Tibial artery (tissue), 4 donors: Measurements from ENCODE around the gene CABS1.

Source experiments
- DNase-seq, 2 donors: peaks; one replicate each; pipeline ENCODE4 v3.0.0-alpha.2; 2019
- H3K27ac ChIP-seq, 2 donors: fragments of 200-600 bp; sonication (generic) in 1 of 2; 1 replicate in 1 of 2; 2 replicates in 1 of 2; pipeline ENCODE4 v1.5.1; 2018 to 2019; ENCODE audit warnings: mild to moderate bottlenecking in 1 of 2
- H3K27me3 ChIP-seq, 2 donors: fragments of 200-600 bp; sonication (generic) in 1 of 2; one replicate each; pipeline versions ENCODE4 v1.5.1 to v1.6.0; 2016 to 2019
- H3K36me3 ChIP-seq, 3 donors: fragments of 200-600 bp; sonication (generic) in 2 of 3; one replicate each; pipeline ENCODE4 v1.5.1; 2016 to 2019; ENCODE audit warnings: mild to moderate bottlenecking in 2 of 3
- H3K4me1 ChIP-seq, 4 donors: fragments of 200-600 bp; sonication (generic) in 2 of 4; 1 replicate in 3 of 4; 2 replicates in 1 of 4; pipeline ENCODE4 v1.5.1; 2016 to 2019
- H3K4me3 ChIP-seq, 2 donors: fragments of 200-600 bp; sonication (generic) in 1 of 2; 1 replicate in 1 of 2; 2 replicates in 1 of 2; pipeline ENCODE4 v1.5.1; 2018 to 2019; ENCODE audit warnings: mild to moderate bottlenecking in 2 of 2
- H3K9me3 ChIP-seq, 3 donors: fragments of 200-600 bp; sonication (generic) in 1 of 3; one replicate each; pipeline ENCODE4 v1.5.1; 2016 to 2019
- intact Hi-C: fragments of 100-400 bp; cut with DNase I; formaldehyde crosslinking; loops from one replicate; pipeline ENCODE4 v1.15.0; 2023; ENCODE audit warnings: low total_unique reads
- TF ChIP-seq, protein P1 (sequence below), 2 experiments: fragments of 200-600 bp in 1 of 2; fragments of 450-650 bp in 1 of 2; IDR thresholded peaks; one replicate each; pipeline ENCODE4 v1.5.1; 2017 to 2019; ENCODE audit warnings: antibody characterized with exemption in 2 of 2, mild to moderate bottlenecking in 1 of 2, moderate library complexity in 1 of 2

The CABS1 gene

DNA sequence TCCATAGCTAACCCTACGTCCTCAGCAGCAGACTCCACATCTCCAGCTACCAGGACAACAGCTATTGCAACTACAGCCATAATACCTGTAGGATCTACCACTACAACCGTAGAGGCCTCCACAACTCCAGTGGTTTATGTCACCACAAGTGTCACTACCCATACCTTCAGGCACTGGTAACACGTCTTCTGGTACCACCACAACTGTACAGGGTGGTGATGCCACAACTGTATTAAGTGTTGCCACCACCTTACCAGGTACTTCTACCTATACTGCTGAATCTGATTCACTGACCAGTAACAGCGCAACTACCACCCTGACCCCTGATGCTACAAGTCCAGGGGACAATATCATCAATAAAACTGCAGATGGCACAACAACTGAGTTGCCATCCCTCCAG is 34.6 kb upstream of the CABS1 start:
- H3K36me3 ChIP-seq = no peaks in the 10 kb centered on the region
- TF ChIP-seq, protein P1, sequence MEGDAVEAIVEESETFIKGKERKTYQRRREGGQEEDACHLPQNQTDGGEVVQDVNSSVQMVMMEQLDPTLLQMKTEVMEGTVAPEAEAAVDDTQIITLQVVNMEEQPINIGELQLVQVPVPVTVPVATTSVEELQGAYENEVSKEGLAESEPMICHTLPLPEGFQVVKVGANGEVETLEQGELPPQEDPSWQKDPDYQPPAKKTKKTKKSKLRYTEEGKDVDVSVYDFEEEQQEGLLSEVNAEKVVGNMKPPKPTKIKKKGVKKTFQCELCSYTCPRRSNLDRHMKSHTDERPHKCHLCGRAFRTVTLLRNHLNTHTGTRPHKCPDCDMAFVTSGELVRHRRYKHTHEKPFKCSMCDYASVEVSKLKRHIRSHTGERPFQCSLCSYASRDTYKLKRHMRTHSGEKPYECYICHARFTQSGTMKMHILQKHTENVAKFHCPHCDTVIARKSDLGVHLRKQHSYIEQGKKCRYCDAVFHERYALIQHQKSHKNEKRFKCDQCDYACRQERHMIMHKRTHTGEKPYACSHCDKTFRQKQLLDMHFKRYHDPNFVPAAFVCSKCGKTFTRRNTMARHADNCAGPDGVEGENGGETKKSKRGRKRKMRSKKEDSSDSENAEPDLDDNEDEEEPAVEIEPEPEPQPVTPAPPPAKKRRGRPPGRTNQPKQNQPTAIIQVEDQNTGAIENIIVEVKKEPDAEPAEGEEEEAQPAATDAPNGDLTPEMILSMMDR (IDR thresholded peaks at IDR 0.05) = no peak
- H3K27me3 ChIP-seq = no peaks in the 10 kb centered on the region
- intact Hi-C loops = no loop called here
- DNase-seq = no peak
- H3K4me3 ChIP-seq = no peak overlapping the region
- H3K9me3 ChIP-seq = no peaks in the 10 kb centered on the region
- peaks cover 0 to 19% (median 10%) of the 10 kb centered on the region in 4 donors for H3K4me1 ChIP-seq
- H3K27ac ChIP-seq = no peak overlapping the region

DNA sequence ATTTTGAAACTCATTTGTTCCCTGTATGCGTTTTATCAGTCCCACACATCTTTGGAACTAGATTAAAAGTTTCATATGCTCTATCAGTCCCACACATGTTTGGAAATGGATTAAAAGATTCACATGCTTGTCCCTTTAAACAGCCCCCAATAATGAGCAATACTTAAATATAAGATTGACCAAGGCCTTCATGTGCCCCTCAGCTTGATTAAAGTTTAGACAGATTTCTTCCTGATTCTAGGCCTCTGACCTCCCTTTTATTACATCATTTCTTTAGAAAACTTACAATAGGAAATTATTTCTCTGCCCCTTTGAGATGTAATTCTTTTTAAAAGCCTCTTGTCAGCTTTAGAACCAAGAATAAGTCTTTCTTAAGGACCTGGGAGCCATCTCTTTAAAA is 31.7 kb upstream of the CABS1 start:
- Histone ChIP-seq H3K27me3 (no peaks in the 10 kb centered on the region), H3K4me1 (peaks cover 0 to 3% (median 1%) of the 10 kb centered on the region in 4 donors), H3K4me3 (no peak overlapping the region), H3K36me3 (no peaks in the 10 kb centered on the region), H3K9me3 (no peaks in the 10 kb centered on the region), H3K27ac (no peak overlapping the region)
- TF ChIP-seq, protein P1 (IDR thresholded peaks at IDR 0.05) = no peak
- no peak for DNase-seq
- intact Hi-C loops = no loop called here

DNA sequence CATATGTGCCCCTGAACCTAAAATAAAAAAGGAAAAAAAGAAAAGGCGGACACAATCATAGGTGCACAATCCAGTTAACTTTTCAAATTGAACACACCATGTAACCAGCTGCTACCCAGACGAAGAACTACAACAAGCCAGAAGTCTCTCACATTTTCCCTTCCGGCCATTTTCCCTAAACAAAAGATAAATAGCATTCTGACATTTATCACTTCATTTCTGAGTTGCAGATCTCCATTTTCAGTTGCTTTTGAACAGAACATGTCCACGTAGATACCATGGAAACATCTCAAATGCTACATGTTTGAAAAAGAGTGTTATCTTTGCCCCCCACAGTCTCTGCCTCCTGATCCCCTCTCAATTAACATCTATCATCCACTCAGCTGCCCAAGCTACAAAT is 29.2 kb upstream of the CABS1 start:
- no peak for DNase-seq
- Histone ChIP-seq H3K27me3 (no peaks in the 10 kb centered on the region), H3K4me1 (no peaks in the 10 kb centered on the region), H3K4me3 (no peak overlapping the region), H3K9me3 (no peaks in the 10 kb centered on the region), H3K36me3 (no peaks in the 10 kb centered on the region), H3K27ac (no peak overlapping the region)
- TF ChIP-seq, protein P1 (IDR thresholded peaks at IDR 0.05) = no peak
- intact Hi-C loops = no loop called here

DNA sequence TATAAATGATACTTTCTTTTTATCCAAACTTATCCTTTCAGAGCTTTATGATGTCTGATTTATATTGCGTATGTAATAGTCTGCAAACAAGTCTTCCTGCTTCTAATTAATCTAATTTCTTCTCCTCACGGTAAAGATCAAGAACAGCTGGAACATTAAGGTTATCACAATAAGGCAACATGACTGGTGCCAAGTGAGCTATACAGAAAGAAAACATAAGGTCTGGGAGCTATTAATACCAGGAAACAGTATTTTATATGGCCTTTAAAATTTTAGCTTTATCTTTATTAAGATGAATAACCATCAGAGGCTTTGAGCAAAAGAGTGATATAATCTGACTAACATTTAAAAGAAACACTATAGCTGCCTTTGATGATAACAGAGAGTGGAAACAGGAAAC is 28.7 kb upstream of the CABS1 start:
- H3K4me1 ChIP-seq = no peaks in the 10 kb centered on the region
- TF ChIP-seq, protein P1 (IDR thresholded peaks at IDR 0.05) = no peak
- no peak overlapping the region for H3K27ac ChIP-seq
- intact Hi-C loops = no loop called here
- no peaks in the 10 kb centered on the region for H3K9me3 ChIP-seq
- DNase-seq = no peak
- no peaks in the 10 kb centered on the region for H3K36me3 ChIP-seq
- H3K27me3 ChIP-seq = no peaks in the 10 kb centered on the region
- H3K4me3 ChIP-seq = no peak overlapping the region

DNA sequence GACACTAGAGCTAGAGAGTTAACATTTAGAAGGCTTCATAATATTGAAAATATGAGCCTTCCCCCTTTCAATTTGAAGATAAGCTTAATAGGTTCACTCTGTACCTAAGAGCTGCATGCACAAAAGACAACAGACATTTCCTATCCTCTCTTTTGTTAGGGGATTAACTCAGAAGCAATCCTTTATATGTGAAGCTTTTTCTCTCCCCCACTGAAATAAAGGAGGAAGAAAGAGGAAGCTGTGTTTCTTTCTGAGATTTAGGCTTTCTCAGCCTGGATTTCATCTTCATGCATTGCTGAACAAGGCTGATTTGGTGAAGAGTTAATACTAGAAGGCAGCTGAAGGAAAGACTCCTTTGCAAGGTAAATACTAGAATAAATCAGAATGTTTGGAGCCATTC is 21.0 kb upstream of the CABS1 start:
- H3K27me3 ChIP-seq = no peaks in the 10 kb centered on the region
- H3K4me3 ChIP-seq = no peak overlapping the region
- H3K36me3 ChIP-seq = no peaks in the 10 kb centered on the region
- H3K9me3 ChIP-seq = no peaks in the 10 kb centered on the region
- no peaks in the 10 kb centered on the region for H3K4me1 ChIP-seq
- no peak for DNase-seq
- TF ChIP-seq, protein P1 (IDR thresholded peaks at IDR 0.05) = no peak
- intact Hi-C loops = no loop called here
- H3K27ac ChIP-seq = no peak overlapping the region

DNA sequence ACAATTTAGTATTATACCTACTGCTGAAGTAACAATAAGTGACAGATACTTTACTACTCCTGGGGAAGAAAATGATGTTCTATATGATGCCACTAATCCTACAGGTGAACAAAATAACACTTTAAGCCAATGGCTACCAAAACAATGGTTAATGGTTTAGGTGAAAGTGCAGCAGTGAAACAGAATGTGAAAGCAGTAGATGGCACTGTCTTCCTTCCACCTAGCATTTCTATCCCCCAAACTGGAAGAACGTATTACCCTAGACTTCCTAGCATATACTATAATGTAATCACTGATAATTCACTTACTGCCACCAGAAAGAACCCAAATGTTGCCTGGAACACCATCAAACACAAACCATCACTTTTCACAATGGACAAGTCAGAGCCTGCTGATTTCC is 18.9 kb upstream of the CABS1 start:
- Histone ChIP-seq H3K27me3 (no peaks in the 10 kb centered on the region), H3K4me3 (no peak overlapping the region), H3K9me3 (no peaks in the 10 kb centered on the region), H3K4me1 (no peaks in the 10 kb centered on the region), H3K36me3 (no peaks in the 10 kb centered on the region), H3K27ac (no peak overlapping the region)
- intact Hi-C loops = no loop called here
- no peak for DNase-seq
- TF ChIP-seq, protein P1 (IDR thresholded peaks at IDR 0.05) = no peak
